Adrenal gland (tissue), 19 donors: Measurements from ENCODE around the gene PPP5C. TPM values are rescaled to one million over a fixed set of nuclear protein-coding genes. Genes with fewer than 3 reads are reported as not detected.
A peak's percentile ranks its signal among the peaks of the same experiment; 100 is the strongest.

Experiments
- DNase-seq, 7 donors: peaks; one replicate each; pipeline ENCODE4 v3.0.0-alpha.2; 2019 to 2020
- H3K27ac ChIP-seq, 5 donors: fragments of 200-600 bp; sonication (generic) in 4 of 5; 1 replicate in 3 of 5; 2 replicates in 2 of 5; pipeline versions ENCODE4 v1.5.1 to v1.8.0; 2016 to 2020; ENCODE audit warnings: mild to moderate bottlenecking in 1 of 5
- H3K27me3 ChIP-seq: fragments of 200-600 bp; 2 replicates; pipeline ENCODE4 v1.8.0; 2021
- H3K36me3 ChIP-seq, 2 donors: fragments of 200-600 bp; replicated peaks in 1 of 2; 1 replicate in 1 of 2; 2 replicates in 1 of 2; pipeline versions ENCODE4 v1.5.1 to v1.8.0; 2018 to 2022
- H3K4me1 ChIP-seq, 2 donors: fragments of 200-600 bp; replicated peaks in 1 of 2; 1 replicate in 1 of 2; 2 replicates in 1 of 2; pipeline versions ENCODE4 v1.5.1 to v1.8.0; 2018 to 2021
- H3K4me3 ChIP-seq, 4 donors: fragments of 200-600 bp; sonication (generic) in 3 of 4; one replicate each; pipeline ENCODE4 v1.5.1; 2016 to 2018
- H3K9me3 ChIP-seq, 3 donors: fragments of 200-600 bp; sonication (generic) in 1 of 3; replicated peaks in 1 of 3; 1 replicate in 2 of 3; 2 replicates in 1 of 3; pipeline versions ENCODE4 v1.5.1 to v1.8.0; 2016 to 2021
- CTCF ChIP-seq, 6 experiments: fragments of 450-650 bp in 4 of 6; fragments of 200-600 bp in 2 of 6; sonication (generic) in 1 of 6; IDR thresholded peaks; 1 replicate in 5 of 6; 2 replicates in 1 of 6; pipeline versions ENCODE4 v1.5.1 to v1.8.0; 2016 to 2021; ENCODE audit warnings: antibody characterized with exemption in 6 of 6, mild to moderate bottlenecking in 2 of 6, moderate library complexity in 1 of 6
- POLR2A ChIP-seq, 2 donors: fragments of 450-650 bp; IDR thresholded peaks; one replicate each; pipeline ENCODE4 v1.6.1; 2017; ENCODE audit warnings: antibody characterized with exemption in 2 of 2, mild to moderate bottlenecking in 2 of 2, moderate library complexity in 1 of 2
- WGBS, 4 donors: extraction: QIAGEN DNeasy Blood & Tissue Kit in 2 of 4; methylation state at CpG; one replicate each; pipeline versions ENCODE4 v1.1.5 to v1.1.7; 2013 to 2017; 5-methylcytosine and 5-hydroxymethylcytosine counted together
- intact Hi-C, 2 donors: fragments of 100-400 bp; cut with DNase I; formaldehyde crosslinking; loops; one replicate each; pipeline versions ENCODE4 v1.14.1 to v1.15.0; 2022 to 2023
- long read RNA-seq, 10 donors: library from polyadenylated mRNA in 3 of 10; unstranded in 2 of 10; stranded (forward) in 1 of 10; transcript quantifications; one replicate each; pipeline ENCODE4 v2.0.0 and lab custom pipeline, GENCODE V29; 2021 to 2026
- polyA plus RNA-seq, 3 donors: library from polyadenylated mRNA; stranded (reverse); fragments of 200-250 nt in 2 of 3; fragments of 350-450 nt in 1 of 3; fragmentation: Illumina TruSeq in 1 of 3; extraction: RNeasy Lipid Tissue Mini Kit (QIAGEN cat#74804) in 1 of 3; gene quantifications; one replicate each; pipeline ENCODE4 v1.2.3, GENCODE V29; 2013 to 2014
- total RNA-seq, 9 donors: library from RNA; depleted of rRNA in 4 of 9; stranded (reverse); fragments of >200 nt in 4 of 9; fragments of 120-200 nt in 1 of 9; fragmentation: NEBNext Ultra II Directional in 1 of 9; extraction: Animal tissue kit (Norgen Biotek cat#: 25700) in 1 of 9; gene quantifications; one replicate each; pipeline versions ENCODE4 v1.1.0 to v1.2.4, GENCODE V29; 2013 to 2023
- donor health status: healthy with polysubstance abuse.
- donor health status: Bipolar disorder and iron deficiency.
- donor health status: DM: yes; HTN: yes; CAD: no.
- donor health status: DM: no; HTN: no; CAD: no.
- donor health status: DM: no; HTN: no; CAD: no.
- donor health status: DM: yes; HTN: yes; CAD: no.

The PPP5C gene
- total RNA-seq (10 to 100 TPM; 56.3 to 97.6 (median 75.1) TPM), polyA plus RNA-seq (100 to 1,000 TPM in 1 of 3 donors, 10 to 100 TPM in 2; 42.3 to 135 (median 75.4) TPM)
- long read RNA-seq, donor 1, transcript PPP5C-201 (13 exons, 2,109 nt) = major isoform, 24 of 33 reads
- long read RNA-seq, donor 1, partial matches to known transcripts = 5 of 33 reads
- long read RNA-seq, donor 1, other reads (novel, unspliced or antisense) = 0 of 33 reads
- long read RNA-seq, donor 2, transcript PPP5C-201 (13 exons, 2,109 nt) = major isoform, 16 of 18 reads
- long read RNA-seq, donor 2, partial matches to known transcripts = 0 of 18 reads
- long read RNA-seq, donor 2, other reads (novel, unspliced or antisense) = 0 of 18 reads
- long read RNA-seq, donor 3, transcript PPP5C-201 (13 exons, 2,109 nt) = major isoform, 17 of 17 reads
- long read RNA-seq, donor 3, partial matches to known transcripts = 0 of 17 reads
- long read RNA-seq, donor 3, other reads (novel, unspliced or antisense) = 0 of 17 reads
- long read RNA-seq, donor 4, transcript PPP5C-201 (13 exons, 2,109 nt) = major isoform, 32 of 33 reads
- long read RNA-seq, donor 4, partial matches to known transcripts = 1 of 33 reads
- long read RNA-seq, donor 4, other reads (novel, unspliced or antisense) = 0 of 33 reads
- long read RNA-seq, donor 5, transcript PPP5C-201 (13 exons, 2,109 nt) = major isoform, 101 of 123 reads
- long read RNA-seq, donor 5, partial matches to known transcripts = 12 of 123 reads
- long read RNA-seq, donor 5, other reads (novel, unspliced or antisense) = 5 of 123 reads
- long read RNA-seq, donor 6, transcript PPP5C-201 (13 exons, 2,109 nt) = major isoform, 20 of 30 reads
- long read RNA-seq, donor 6, partial matches to known transcripts = 3 of 30 reads
- long read RNA-seq, donor 6, other reads (novel, unspliced or antisense) = 6 of 30 reads
- long read RNA-seq, donor 7, transcript PPP5C-201 (13 exons, 2,109 nt) = major isoform, 10 of 11 reads
- long read RNA-seq, donor 7, partial matches to known transcripts = 0 of 11 reads
- long read RNA-seq, donor 7, other reads (novel, unspliced or antisense) = 0 of 11 reads
- long read RNA-seq, donor 8, transcript PPP5C-201 (13 exons, 2,109 nt) = major isoform, 34 of 40 reads
- long read RNA-seq, donor 8, partial matches to known transcripts = 0 of 40 reads
- long read RNA-seq, donor 8, other reads (novel, unspliced or antisense) = 0 of 40 reads
- long read RNA-seq, donor 9, transcript PPP5C-201 (13 exons, 2,109 nt) = major isoform, 13 of 29 reads
- long read RNA-seq, donor 9, partial matches to known transcripts = 14 of 29 reads
- long read RNA-seq, donor 9, other reads (novel, unspliced or antisense) = 0 of 29 reads
- long read RNA-seq, donor 10, transcript PPP5C-201 (13 exons, 2,109 nt) = major isoform, 10 of 11 reads
- long read RNA-seq, donor 10, partial matches to known transcripts = 0 of 11 reads
- long read RNA-seq, donor 10, other reads (novel, unspliced or antisense) = 0 of 11 reads

DNA sequence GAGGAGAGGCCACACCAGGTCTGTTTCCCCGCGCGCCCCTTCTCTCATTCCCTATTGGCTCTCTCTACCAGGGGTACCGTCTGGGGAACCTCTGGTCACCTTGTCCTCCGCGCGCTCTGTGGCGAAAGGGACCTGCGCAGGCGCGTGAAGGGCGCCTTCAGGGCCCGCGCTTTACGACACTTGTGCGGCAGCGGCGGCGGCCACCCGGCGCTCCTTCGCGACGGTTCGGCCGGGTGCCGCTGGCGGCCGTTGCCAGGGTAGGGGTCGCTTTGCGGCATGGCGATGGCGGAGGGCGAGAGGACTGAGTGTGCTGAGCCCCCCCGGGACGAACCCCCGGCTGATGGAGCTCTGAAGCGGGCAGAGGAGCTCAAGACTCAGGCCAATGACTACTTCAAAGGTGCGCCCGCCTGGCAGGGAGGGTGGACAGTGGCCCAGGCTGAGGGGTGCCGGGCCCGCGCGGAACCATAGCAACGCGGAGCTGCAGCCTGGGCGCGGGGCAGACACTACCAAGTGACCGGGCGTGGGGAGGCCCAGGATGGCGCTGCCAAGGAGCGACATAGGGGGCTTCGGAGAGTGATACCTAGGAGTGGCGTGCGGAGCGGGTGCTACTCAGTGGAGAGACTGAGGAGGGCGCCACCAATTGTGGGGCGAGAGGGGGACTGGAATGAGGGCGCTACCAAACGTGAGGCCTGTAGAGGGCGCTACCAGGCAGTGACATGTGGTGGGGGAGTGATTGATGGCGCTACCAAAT, at the start of gene PPP5C:
TSS of gene PPP5C (plus strand) at position 267 of the 751 bp plus-strand sequence. CDS start at position 277, 10 bp downstream.
- peak; percentile 90 to 95 (median 93) for DNase-seq
- intact Hi-C loops = no loop called here
- H3K27ac ChIP-seq = peak within 1 kb of the TSS; percentile 12 to 89 (median 64)
- no peaks in the 10 kb centered on the region for H3K9me3 ChIP-seq
- TF ChIP-seq CTCF (IDR thresholded peaks at IDR 0.05) = peak; percentile 54 to 90 (median 74)
- TF ChIP-seq POLR2A (IDR thresholded peaks at IDR 0.05) = peak; percentile 24 to 85
- WGBS, 4 donors = 0 to 1% (median 0%) methylated on average over 20 to 62 of the region's 62 CpGs
- peaks cover 34 to 50% of the 10 kb centered on the region in 2 donors for H3K4me1 ChIP-seq
- H3K27me3 ChIP-seq = no peaks in the 10 kb centered on the region
- peak within 1 kb of the TSS; percentile 51 to 93 (median 70) for H3K4me3 ChIP-seq
- H3K36me3 ChIP-seq = no peaks in the 10 kb centered on the region

GRCh38 chr19:46297700-46298478, 49.0 kb upstream of the PPP5C start:
- intact Hi-C loops = no loop called here
- WGBS, 4 donors = 21 to 45% (median 34%) methylated on average over 10 to 19 of the region's 19 CpGs
- TF ChIP-seq POLR2A (IDR thresholded peaks at IDR 0.05) = no peak
- peak in 1 of 6 experiments; percentile 1 for TF ChIP-seq CTCF (IDR thresholded peaks at IDR 0.05)
- peak overlapping the region in 2 of 4 donors; percentile 26 to 57 for H3K4me3 ChIP-seq
- peak; percentile 33 to 78 (median 53) for DNase-seq
- H3K36me3 ChIP-seq = no peaks in the 10 kb centered on the region
- no peaks in the 10 kb centered on the region for H3K9me3 ChIP-seq
- no peaks in the 10 kb centered on the region for H3K27me3 ChIP-seq
- H3K27ac ChIP-seq = peak overlapping the region in 4 of 5 donors; percentile 62 to 93 (median 83)
- peaks cover 34 to 56% of the 10 kb centered on the region in 2 donors for H3K4me1 ChIP-seq

DNA sequence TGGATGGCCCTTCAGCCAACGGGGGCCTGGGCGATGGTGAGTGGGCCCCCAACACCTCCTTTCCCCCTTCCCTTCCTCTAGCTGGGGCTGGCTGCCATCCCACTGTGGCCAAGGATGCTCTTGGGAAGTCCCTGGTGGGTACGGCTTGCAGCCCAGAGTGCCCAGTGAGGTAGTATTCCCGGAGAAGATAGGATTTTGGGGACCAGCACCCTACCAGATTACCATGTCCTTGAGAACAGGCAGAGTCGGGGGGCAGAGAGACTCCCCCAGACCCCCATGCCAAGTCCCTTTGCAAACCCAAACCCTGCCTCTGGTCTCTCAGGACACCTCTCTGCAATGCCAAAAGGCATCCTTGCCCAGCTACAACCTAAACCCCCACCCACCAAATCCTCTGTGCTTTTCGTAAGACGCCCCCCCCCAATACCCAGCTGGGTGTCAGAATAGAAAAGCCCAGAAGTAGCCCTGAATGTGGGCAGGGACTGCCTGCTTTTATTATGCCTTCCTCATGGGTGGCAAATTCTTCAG, 48.3 kb upstream of the PPP5C start:
- Histone ChIP-seq H3K27ac (peak overlapping the region in 4 of 5 donors; percentile 62 to 93 (median 83)), H3K4me1 (peaks cover 34 to 63% of the 10 kb centered on the region in 2 donors), H3K36me3 (no peaks in the 10 kb centered on the region), H3K4me3 (peak overlapping the region in 2 of 4 donors; percentile 26 to 57), H3K9me3 (no peaks in the 10 kb centered on the region), H3K27me3 (no peaks in the 10 kb centered on the region)
- DNase-seq = peak in 2 of 7 donors; percentile 39 to 58
- no peak for TF ChIP-seq CTCF (IDR thresholded peaks at IDR 0.05)
- TF ChIP-seq POLR2A (IDR thresholded peaks at IDR 0.05) = no peak
- 5 to 12% (median 8%) methylated on average over 2 to 7 of the region's 7 CpGs for WGBS, 4 donors
- intact Hi-C loops = no loop called here
